Calu3 (cell line): ENCODE results near the gene SMG1. TPM values are rescaled to one million over a fixed set of nuclear protein-coding genes. Genes with fewer than 3 reads are reported as not detected.
"Not testable (repeated sequence)": the region's sequence is repeated elsewhere in the genome, so short reads cannot be mapped to it uniquely, and the experiment has no call there.

Experiments used
- BruUV-seq: library from RNA; stranded (reverse); fragments of 400-500 nt; replicated peaks from 2 replicates; lab custom pipeline; 2021; lab: Mats Ljungman, UMichigan
- CTCF ChIA-PET: fragments of 300-600 bp; sonication (Branson Sonifier 250); formaldehyde crosslinking; loops from one replicate; lab custom pipeline; 2022; ENCODE audit warnings: antibody characterized with exemption; lab: Charles Lee
- DNase-seq: peaks from one replicate; pipeline ENCODE4 v3.0.0; 2022
- H3K27ac Mint-ChIP-seq: one replicate; pipeline ENCODE4 v1.8.0; 2022; ENCODE audit warnings: mixed read lengths; ENCODE audit not compliant: unreplicated experiment
- H3K27me3 Mint-ChIP-seq: one replicate; pipeline ENCODE4 v1.8.0; 2022; ENCODE audit warnings: mixed read lengths; ENCODE audit not compliant: unreplicated experiment
- H3K36me3 Mint-ChIP-seq: one replicate; pipeline ENCODE4 v1.8.0; 2022; ENCODE audit warnings: mild to moderate bottlenecking, moderate library complexity, mixed read lengths; ENCODE audit not compliant: insufficient read depth, unreplicated experiment
- H3K4me1 Mint-ChIP-seq: one replicate; pipeline ENCODE4 v1.8.0; 2022; ENCODE audit warnings: mild to moderate bottlenecking, low read depth, mixed read lengths; ENCODE audit not compliant: unreplicated experiment
- H3K4me3 Mint-ChIP-seq: one replicate; pipeline ENCODE4 v1.8.0; 2022; ENCODE audit warnings: mild to moderate bottlenecking, low read depth, moderate library complexity, mixed read lengths; ENCODE audit not compliant: unreplicated experiment
- H3K9me3 Mint-ChIP-seq: one replicate; pipeline ENCODE4 v1.8.0; 2022; ENCODE audit warnings: low read depth, mixed read lengths; ENCODE audit not compliant: unreplicated experiment
- intact Hi-C: fragments of 100-400 bp; cut with micrococcal nuclease; formaldehyde crosslinking; loops from one replicate; pipeline ENCODE4 v1.10.0; 2022; ENCODE audit not compliant: unreplicated experiment
- total RNA-seq: library from RNA; stranded (reverse); gene quantifications from 2 replicates; pipeline ENCODE4 v1.2.3, GENCODE V29; 2022
- TF ChIP-seq, protein P1 (sequence below): fragments of 200-600 bp; IDR thresholded peaks from one replicate; pipeline ENCODE4 v1.8.0; 2022; ENCODE audit warnings: antibody characterized with exemption; ENCODE audit not compliant: unreplicated experiment

SMG1 gene
- total RNA-seq, 1 experiment from 2014 or later, result 129 TPM

DNA sequence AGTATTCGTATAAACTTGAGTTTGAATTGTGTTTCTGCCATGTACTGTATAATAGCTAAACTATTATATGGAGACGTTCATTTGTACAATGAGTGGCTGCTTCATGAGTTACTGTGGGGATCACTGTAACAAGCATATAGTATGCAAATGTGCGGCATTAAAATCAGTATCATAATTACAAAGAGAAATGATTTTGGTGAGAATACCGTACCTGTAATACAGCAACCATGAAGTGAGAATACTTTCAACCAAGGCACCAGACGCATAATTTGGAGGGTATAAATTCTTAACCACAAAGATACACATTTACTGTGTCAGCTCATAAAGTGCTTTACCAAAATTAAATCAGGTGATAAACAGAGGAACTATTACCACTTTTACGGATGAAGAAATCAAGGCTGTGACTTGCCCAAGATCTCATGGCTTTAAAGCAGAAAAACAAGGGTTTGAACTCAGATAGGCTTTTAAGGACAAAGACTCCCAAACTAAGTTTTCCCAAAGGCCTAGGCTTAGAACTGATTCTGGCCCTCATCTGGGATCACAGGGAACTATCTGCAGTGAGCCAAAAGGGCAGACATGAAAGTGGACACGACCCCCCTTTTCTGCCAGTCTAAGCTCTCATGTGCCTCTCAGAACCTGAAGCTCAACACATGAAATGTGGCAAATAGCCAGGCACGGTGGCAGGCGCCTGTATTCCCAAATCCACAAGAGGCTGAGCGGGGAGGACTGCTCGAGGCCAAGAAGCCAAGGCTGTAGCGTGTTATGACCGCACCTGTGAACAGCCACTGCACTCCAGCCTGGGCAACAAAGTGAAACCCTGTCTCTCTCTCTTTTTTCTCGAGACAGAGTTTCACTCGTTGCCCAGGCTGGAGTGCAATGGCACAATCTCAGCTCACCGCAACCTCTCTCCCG lies 142.5 kb downstream of the SMG1 start:
- Mint-ChIP-seq H3K36me3 (peaks cover 59% of the 10 kb centered on the region), H3K4me1 (peaks cover 34% of the 10 kb centered on the region), H3K4me3 (no peak overlapping the region), H3K27me3 (no peaks in the 10 kb centered on the region), H3K9me3 (no peaks in the 10 kb centered on the region), H3K27ac (no peak overlapping the region)
- intact Hi-C loops, result no loop called here
- TF ChIP-seq, protein P1, sequence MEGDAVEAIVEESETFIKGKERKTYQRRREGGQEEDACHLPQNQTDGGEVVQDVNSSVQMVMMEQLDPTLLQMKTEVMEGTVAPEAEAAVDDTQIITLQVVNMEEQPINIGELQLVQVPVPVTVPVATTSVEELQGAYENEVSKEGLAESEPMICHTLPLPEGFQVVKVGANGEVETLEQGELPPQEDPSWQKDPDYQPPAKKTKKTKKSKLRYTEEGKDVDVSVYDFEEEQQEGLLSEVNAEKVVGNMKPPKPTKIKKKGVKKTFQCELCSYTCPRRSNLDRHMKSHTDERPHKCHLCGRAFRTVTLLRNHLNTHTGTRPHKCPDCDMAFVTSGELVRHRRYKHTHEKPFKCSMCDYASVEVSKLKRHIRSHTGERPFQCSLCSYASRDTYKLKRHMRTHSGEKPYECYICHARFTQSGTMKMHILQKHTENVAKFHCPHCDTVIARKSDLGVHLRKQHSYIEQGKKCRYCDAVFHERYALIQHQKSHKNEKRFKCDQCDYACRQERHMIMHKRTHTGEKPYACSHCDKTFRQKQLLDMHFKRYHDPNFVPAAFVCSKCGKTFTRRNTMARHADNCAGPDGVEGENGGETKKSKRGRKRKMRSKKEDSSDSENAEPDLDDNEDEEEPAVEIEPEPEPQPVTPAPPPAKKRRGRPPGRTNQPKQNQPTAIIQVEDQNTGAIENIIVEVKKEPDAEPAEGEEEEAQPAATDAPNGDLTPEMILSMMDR, result no peak
- no peak for DNase-seq
- CTCF ChIA-PET, result interaction anchor here (0.7 kb wide), 1 partner anchor 61 kb away, joined by 3 read pairs; no protein-coding TSS in a partner anchor
- no TSS peak for BruUV-seq

DNA sequence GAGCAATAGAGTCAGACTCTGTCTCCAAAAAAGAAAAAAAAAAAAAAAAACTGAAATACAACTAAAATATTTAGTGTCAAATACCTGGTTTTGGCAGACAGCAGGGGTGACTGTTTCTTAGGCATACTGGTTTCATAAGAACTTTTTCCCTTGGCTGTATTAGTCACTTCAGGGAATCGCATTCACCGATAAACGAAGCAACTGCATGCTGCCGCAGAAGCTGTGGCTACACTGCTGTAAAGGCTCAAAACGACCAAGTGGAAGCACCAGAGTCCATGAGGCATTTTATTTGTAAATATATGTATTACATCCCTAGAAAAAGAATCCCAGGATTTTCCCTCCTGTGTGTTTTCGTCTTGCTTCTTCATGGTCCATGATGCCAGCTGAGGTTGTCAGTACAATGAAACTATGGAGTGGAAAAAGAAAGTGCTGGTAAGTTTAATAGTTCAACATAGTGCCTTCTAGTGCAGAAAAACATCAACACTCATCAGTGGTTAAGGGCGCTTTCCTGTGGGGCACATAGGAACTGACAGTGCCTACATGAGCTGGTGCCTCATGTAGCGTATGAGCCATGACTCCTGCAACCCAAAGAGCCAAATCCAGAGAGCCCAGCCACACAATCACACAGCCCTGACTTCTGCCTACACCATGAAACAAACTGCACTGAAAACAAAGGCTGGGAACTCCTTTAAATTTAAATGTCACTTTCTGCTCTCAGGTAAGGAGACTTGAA lies 143.3 kb downstream of the SMG1 start:
- H3K4me1 Mint-ChIP-seq, result peaks cover 26% of the 10 kb centered on the region
- intact Hi-C loops, result no loop called here
- no peak for DNase-seq
- TF ChIP-seq, protein P1, result no peak
- no peaks in the 10 kb centered on the region for H3K9me3 Mint-ChIP-seq
- H3K4me3 Mint-ChIP-seq, result no peak overlapping the region
- no peaks in the 10 kb centered on the region for H3K27me3 Mint-ChIP-seq
- no peak overlapping the region for H3K27ac Mint-ChIP-seq
- peaks cover 51% of the 10 kb centered on the region for H3K36me3 Mint-ChIP-seq
- no TSS peak for BruUV-seq
- CTCF ChIA-PET, result interaction anchor here (0.7 kb wide), 1 partner anchor 13 kb away, joined by 5 read pairs; no protein-coding TSS in a partner anchor

DNA sequence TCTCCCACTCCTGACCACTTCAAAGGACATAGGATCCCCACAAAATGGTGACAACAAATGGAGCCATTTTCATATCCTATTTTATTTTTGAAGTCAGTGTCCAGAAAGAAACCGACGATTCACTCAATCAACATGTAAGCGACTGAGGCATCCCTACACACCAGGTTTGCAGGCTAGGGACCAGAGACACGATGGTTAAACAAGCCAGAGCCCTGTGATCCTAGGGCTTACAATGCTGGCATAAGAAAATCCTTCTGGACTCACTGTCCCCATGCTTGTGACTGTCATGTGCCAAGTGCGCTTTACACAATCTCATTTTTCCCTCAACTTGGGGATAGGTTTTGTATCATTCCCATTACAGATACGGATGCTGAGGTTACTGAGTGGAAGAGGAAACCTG lies 145.0 kb downstream of the SMG1 start:
- peaks cover 14% of the 10 kb centered on the region for H3K4me1 Mint-ChIP-seq
- not testable (repeated sequence) for BruUV-seq, H3K9me3 Mint-ChIP-seq

DNA sequence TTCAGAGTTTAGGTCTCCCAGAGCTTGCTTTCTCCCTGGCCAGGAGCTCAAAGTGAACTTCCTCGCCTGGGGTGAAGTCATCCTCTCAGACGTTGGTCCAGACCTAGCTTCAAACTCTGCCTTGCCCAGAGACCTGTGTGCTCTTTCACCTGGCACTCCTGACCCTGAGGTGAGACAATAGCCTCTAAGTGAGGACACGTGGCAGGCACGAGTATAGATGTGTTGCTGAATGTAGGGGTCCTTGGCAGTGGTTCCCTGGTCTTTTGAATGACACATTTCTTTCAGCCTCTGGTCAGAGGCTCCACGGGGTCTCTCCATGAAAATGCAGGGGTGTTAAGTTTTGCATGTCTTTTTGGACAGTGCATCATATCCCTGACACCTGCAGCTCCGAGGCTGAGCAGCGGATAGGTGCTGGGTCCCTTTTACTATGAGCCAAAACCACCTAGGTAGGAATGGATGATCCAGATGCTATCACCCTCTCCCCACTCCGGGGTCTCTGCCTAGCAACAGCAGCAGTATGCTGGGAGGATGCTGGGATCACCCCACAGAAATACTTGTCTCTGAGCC lies 145.7 kb downstream of the SMG1 start:
- BruUV-seq, intact Hi-C loops, H3K4me1 Mint-ChIP-seq, DNase-seq, H3K9me3 Mint-ChIP-seq, CTCF ChIA-PET, H3K27ac Mint-ChIP-seq, H3K27me3 Mint-ChIP-seq, H3K4me3 Mint-ChIP-seq: not testable (repeated sequence)
- peaks cover 30% of the 10 kb centered on the region for H3K36me3 Mint-ChIP-seq

More for the DNA sequence above, 145.0 kb downstream of the SMG1 start:
- H3K4me3 Mint-ChIP-seq, DNase-seq, H3K27ac Mint-ChIP-seq, H3K27me3 Mint-ChIP-seq, intact Hi-C loops, CTCF ChIA-PET: not testable (repeated sequence)
- peaks cover 37% of the 10 kb centered on the region for H3K36me3 Mint-ChIP-seq

DNA sequence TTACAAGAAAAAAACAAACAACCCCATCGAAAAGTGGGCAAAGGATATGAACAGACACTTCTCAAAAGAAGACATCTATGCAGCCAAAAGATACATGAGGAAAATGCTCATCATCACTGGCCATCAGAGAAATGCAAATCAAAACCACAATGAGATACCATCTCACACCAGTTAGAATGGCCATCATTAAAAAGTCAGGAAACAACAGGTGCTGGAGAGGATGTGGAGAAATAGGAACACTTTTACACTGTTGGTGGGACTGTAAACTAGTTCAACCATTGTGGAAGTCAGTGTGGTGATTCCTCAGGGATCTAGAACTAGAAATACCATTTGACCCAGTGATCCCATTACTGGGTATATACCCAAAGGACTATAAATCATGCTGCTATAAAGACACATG lies 148.5 kb downstream of the SMG1 start:
- H3K27me3 Mint-ChIP-seq, H3K27ac Mint-ChIP-seq, H3K4me1 Mint-ChIP-seq, H3K36me3 Mint-ChIP-seq, DNase-seq, intact Hi-C loops, H3K4me3 Mint-ChIP-seq, BruUV-seq, CTCF ChIA-PET, H3K9me3 Mint-ChIP-seq: not testable (repeated sequence)

DNA sequence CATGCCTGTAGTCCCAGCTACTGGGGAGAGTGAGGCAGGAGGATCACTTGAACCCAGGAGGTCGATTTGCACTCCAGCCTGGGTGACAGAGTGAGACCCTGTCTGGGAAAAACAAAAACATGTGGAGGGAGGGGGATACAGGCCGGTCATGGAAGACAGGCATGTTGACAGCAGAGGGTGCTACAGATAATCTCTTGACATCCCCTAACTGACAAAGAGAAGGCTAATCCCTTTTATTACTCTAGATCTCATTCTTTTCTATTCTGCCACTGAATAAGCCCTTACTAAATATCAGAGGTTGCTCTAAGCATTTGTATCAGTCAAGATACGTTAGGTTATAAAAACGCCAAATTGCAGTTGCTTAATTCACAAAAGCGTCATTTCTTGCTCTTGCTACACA lies 149.9 kb downstream of the SMG1 start:
- intact Hi-C loops, DNase-seq, CTCF ChIA-PET, H3K9me3 Mint-ChIP-seq, H3K36me3 Mint-ChIP-seq, H3K4me3 Mint-ChIP-seq, H3K4me1 Mint-ChIP-seq, BruUV-seq, H3K27me3 Mint-ChIP-seq, H3K27ac Mint-ChIP-seq: not testable (repeated sequence)

DNA sequence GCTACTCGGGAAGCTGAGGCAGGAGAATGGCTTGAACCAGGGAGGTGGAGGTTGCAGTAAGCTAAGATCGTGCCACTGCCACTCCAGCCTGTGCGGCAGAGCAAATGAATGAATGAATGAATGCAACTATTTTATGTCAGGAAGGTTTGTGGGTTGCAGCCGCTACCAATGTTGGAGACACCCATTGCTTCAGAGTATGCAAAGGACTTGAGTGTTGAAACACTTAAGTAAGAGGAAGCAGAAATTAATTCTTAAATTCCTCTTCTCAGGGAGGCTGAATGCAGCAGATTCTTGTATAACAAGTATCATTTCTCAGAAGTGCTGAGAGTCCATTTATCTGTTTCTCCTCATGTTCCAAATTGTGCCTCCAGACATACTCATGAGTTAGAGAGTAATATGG lies 151.6 kb downstream of the SMG1 start:
- intact Hi-C loops, BruUV-seq, CTCF ChIA-PET, H3K36me3 Mint-ChIP-seq, H3K9me3 Mint-ChIP-seq, H3K4me3 Mint-ChIP-seq, DNase-seq, H3K27ac Mint-ChIP-seq, H3K27me3 Mint-ChIP-seq, H3K4me1 Mint-ChIP-seq: not testable (repeated sequence)

DNA sequence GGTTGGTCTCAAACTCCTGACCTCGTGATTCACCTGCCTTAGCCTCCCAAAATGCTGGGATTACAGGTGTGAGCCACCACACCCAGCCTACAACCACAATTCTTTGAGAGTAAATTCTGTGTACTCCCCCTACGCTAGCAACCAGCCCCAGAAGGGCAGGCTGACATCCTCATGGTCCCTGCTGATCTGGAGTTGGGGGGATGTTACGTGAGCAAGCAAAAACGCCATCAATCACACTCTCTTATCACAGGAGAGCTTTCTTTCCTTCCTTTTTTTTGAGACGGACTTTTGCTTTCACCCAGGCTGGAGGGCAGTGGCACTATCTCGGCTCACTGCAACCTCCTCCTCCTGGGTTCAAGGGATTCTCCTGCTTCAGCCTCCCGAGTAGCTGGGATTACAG lies 154.0 kb downstream of the SMG1 start:
- H3K4me1 Mint-ChIP-seq, H3K27me3 Mint-ChIP-seq, H3K4me3 Mint-ChIP-seq, H3K36me3 Mint-ChIP-seq, intact Hi-C loops, BruUV-seq, DNase-seq, CTCF ChIA-PET, H3K9me3 Mint-ChIP-seq, H3K27ac Mint-ChIP-seq: not testable (repeated sequence)
